Loucy (cell line): ENCODE results near the gene CFAP97D2.

Source experiments
- H2AFZ ChIP-seq: fragments of 200-600 bp; sonication (generic); 2 replicates; pipeline ENCODE4 v1.6.0; 2016; ENCODE audit warnings: antibody characterized with exemption, mild to moderate bottlenecking, low read length, moderate library complexity
- H3F3A ChIP-seq: fragments of 200-600 bp; 2 replicates; pipeline ENCODE4 v1.6.0; 2016; ENCODE audit warnings: antibody characterized with exemption, low read depth, mild to moderate bottlenecking
- H3K27me3 ChIP-seq: fragments of 200-600 bp; sonication (generic); 2 replicates; pipeline ENCODE4 v1.6.1; 2014; ENCODE audit warnings: low read length, mild to moderate bottlenecking; ENCODE audit not compliant: insufficient read depth, poor library complexity, severe bottlenecking
- H3K36me3 ChIP-seq: fragments of 200-600 bp; sonication (generic); 2 replicates; pipeline ENCODE4 v1.6.1; 2016; ENCODE audit warnings: low read length; ENCODE audit not compliant: insufficient read depth
- H3K4me1 ChIP-seq: fragments of 200-600 bp; sonication (generic); 2 replicates; pipeline ENCODE4 v1.5.1; 2014; ENCODE audit warnings: low read length, mild to moderate bottlenecking; ENCODE audit not compliant: insufficient read depth, poor library complexity, severe bottlenecking
- H3K4me2 ChIP-seq: fragments of 200-600 bp; sonication (generic); 2 replicates; pipeline ENCODE4 v1.6.0; 2014; ENCODE audit warnings: antibody characterized with exemption, low read length, low read depth, mild to moderate bottlenecking; ENCODE audit not compliant: poor library complexity, severe bottlenecking
- H3K4me3 ChIP-seq: fragments of 200-600 bp; sonication (generic); 2 replicates; pipeline ENCODE4 v1.5.1; 2014; ENCODE audit warnings: low read length, mild to moderate bottlenecking, mixed read lengths; ENCODE audit not compliant: poor library complexity, severe bottlenecking
- H3K79me2 ChIP-seq: fragments of 200-600 bp; sonication (generic); 2 replicates; pipeline ENCODE4 v1.6.1; 2014; ENCODE audit warnings: low read length; ENCODE audit not compliant: insufficient read depth
- H3K9ac ChIP-seq: fragments of 200-600 bp; sonication (generic); 2 replicates; pipeline ENCODE4 v1.6.0; 2014; ENCODE audit warnings: mild to moderate bottlenecking, low read depth, low read length, moderate library complexity; ENCODE audit not compliant: poor library complexity, severe bottlenecking
- H3K9me2 ChIP-seq: fragments of 200-600 bp; sonication (generic); replicated peaks from 2 replicates; pipeline ENCODE4 v1.6.1; 2016; ENCODE audit warnings: low read depth, low read length, mixed read lengths
- H3K9me3 ChIP-seq: fragments of 200-600 bp; sonication (generic); 2 replicates; pipeline ENCODE4 v1.6.1; 2014; ENCODE audit warnings: mild to moderate bottlenecking, antibody characterized with exemption, low read length, low read depth; ENCODE audit not compliant: insufficient read depth
- H4K20me1 ChIP-seq: fragments of 200-600 bp; sonication (generic); 2 replicates; pipeline ENCODE4 v1.6.0; 2014; ENCODE audit warnings: antibody characterized with exemption, low read length, mild to moderate bottlenecking; ENCODE audit not compliant: insufficient read depth, poor library complexity, severe bottlenecking
- EZH2phosphoT487 ChIP-seq: fragments of 200-600 bp; IDR thresholded peaks from 2 replicates; pipeline ENCODE4 v1.6.1; 2018; ENCODE audit warnings: antibody characterized with exemption, mild to moderate bottlenecking, moderate library complexity, borderline replicate concordance
- TF ChIP-seq, protein P1 (sequence below): fragments of 200-600 bp; sonication (generic); conservative IDR thresholded peaks from 2 replicates; pipeline ENCODE4 v1.5.1; 2014; ENCODE audit warnings: mild to moderate bottlenecking, antibody characterized with exemption, low read length

The CFAP97D2 gene

DNA sequence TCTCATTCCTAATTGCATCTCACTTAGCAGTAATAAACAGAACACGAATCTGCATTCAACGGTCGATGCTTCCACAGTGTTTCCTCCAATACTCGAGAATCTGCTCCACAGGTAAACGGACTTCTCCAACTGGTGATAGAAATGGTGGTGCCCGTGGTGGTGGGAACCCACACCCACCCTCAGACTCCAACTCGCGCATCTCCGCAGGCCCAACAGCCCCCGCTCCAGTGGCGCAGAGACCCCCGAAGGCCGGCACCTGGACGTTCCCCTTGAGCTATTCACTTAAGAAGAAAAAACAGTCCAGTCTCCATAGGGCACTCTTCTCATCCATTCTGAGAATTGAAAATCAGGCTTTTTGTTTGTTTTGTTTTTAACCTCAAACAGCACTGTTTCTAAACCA lies 32.9 kb upstream of the CFAP97D2 start:
- TF ChIP-seq, protein P1, sequence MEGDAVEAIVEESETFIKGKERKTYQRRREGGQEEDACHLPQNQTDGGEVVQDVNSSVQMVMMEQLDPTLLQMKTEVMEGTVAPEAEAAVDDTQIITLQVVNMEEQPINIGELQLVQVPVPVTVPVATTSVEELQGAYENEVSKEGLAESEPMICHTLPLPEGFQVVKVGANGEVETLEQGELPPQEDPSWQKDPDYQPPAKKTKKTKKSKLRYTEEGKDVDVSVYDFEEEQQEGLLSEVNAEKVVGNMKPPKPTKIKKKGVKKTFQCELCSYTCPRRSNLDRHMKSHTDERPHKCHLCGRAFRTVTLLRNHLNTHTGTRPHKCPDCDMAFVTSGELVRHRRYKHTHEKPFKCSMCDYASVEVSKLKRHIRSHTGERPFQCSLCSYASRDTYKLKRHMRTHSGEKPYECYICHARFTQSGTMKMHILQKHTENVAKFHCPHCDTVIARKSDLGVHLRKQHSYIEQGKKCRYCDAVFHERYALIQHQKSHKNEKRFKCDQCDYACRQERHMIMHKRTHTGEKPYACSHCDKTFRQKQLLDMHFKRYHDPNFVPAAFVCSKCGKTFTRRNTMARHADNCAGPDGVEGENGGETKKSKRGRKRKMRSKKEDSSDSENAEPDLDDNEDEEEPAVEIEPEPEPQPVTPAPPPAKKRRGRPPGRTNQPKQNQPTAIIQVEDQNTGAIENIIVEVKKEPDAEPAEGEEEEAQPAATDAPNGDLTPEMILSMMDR, result no peak
- no peak for TF ChIP-seq EZH2phosphoT487
- H3K4me3 ChIP-seq, result no peak overlapping the region
- H3K9me3 ChIP-seq, result no peaks in the 10 kb centered on the region
- H3F3A ChIP-seq, result peaks cover 6% of the 10 kb centered on the region
- H3K4me2 ChIP-seq, result no peak overlapping the region
- peaks cover 90% of the 10 kb centered on the region for H3K4me1 ChIP-seq
- no peaks in the 10 kb centered on the region for H3K9me2 ChIP-seq
- H3K27me3 ChIP-seq, result no peaks in the 10 kb centered on the region
- H4K20me1 ChIP-seq, result no peaks in the 10 kb centered on the region
- no peaks in the 10 kb centered on the region for H3K79me2 ChIP-seq
- no peak overlapping the region for H2AFZ ChIP-seq
- H3K36me3 ChIP-seq, result no peaks in the 10 kb centered on the region
- H3K9ac ChIP-seq, result peak overlapping the region; percentile 54

DNA sequence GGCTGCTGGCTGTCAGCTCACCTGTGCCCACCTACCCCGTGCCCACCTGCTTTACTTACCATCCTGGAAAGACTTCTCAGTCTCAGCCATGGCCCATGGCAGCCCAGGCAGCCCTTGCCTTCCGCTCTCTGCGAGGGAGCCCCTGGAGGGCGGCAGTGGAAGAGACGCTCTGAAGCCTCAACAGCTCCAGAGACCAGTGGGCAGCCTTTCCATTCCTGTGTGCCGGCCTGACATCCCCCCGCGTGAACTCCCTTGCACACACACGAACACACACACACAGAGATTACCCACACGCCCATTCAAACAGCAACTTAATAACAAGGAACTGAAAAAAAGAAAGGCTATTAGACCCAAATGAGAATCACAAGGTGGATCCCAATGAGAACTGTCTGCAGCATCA lies 32.4 kb upstream of the CFAP97D2 start:
- Histone ChIP-seq H3F3A (peaks cover 6% of the 10 kb centered on the region), H3K27me3 (no peaks in the 10 kb centered on the region), H2AFZ (no peak overlapping the region), H3K4me2 (no peak overlapping the region), H3K79me2 (no peaks in the 10 kb centered on the region), H3K9me2 (no peaks in the 10 kb centered on the region), H3K36me3 (no peaks in the 10 kb centered on the region), H3K4me3 (no peak overlapping the region), H3K9me3 (no peaks in the 10 kb centered on the region), H4K20me1 (no peaks in the 10 kb centered on the region), H3K4me1 (peaks cover 91% of the 10 kb centered on the region), H3K9ac (peak overlapping the region; percentile 54)
- TF ChIP-seq, protein P1, result peak; percentile 53
- no peak for TF ChIP-seq EZH2phosphoT487

DNA sequence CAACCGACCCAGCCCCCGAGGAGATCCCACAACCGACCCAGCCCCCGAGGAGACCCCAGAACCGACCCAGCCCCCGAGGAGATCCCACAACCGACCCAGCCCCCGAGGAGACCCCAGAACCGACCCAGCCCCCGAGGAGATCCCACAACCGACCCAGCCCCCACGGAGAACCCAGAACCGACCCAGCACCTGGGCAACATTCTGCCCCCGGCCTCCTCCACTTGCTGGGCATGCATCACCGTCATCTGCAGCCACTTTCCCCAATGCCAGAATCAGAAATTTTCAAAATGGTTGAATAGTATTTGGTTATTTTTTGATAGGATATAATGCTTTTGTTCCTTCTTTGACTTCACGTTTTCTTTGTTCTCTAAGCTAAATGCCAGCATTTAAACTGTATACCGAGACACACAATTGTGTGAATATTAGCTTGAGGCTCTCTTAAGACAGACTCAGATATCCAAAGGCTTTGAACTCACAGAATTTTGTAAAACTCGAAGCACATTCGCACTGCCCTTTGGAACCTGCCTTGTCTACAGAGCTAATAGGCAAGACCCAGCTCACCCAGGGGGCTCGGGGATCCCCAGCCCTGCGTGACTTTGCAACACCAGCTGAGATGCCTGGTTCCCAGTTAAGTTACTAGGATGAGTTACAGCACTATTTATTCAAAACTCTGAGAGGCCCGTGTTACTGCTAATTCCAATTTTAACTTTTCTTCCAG lies 31.1 kb upstream of the CFAP97D2 start:
- no peak for TF ChIP-seq EZH2phosphoT487
- TF ChIP-seq, protein P1, result no peak
- Histone ChIP-seq H3K4me1 (peaks cover 91% of the 10 kb centered on the region), H4K20me1 (no peaks in the 10 kb centered on the region), H3K9me3 (no peaks in the 10 kb centered on the region), H3K4me3 (peak overlapping the region; percentile 52), H3K27me3 (no peaks in the 10 kb centered on the region), H3K9me2 (no peaks in the 10 kb centered on the region), H3F3A (peaks cover 6% of the 10 kb centered on the region), H2AFZ (peak overlapping the region; percentile 80), H3K36me3 (no peaks in the 10 kb centered on the region), H3K79me2 (no peaks in the 10 kb centered on the region), H3K4me2 (peak overlapping the region; percentile 77), H3K9ac (peak overlapping the region; percentile 67)
